IPS-18c (cell line): ENCODE measurements around the gene PAX5.

Experiments
- H3K4me3 ChIP-seq: 2 replicates; pipeline ENCODE4 v1.7.0; 2013; ENCODE audit warnings: low read depth, mild to moderate bottlenecking, low read length, moderate library complexity; ENCODE audit not compliant: insufficient read depth
- H3K9me3 ChIP-seq: one replicate; pipeline ENCODE4 v1.6.1; 2013; ENCODE audit warnings: mild to moderate bottlenecking, low read length, moderate library complexity; ENCODE audit not compliant: control insufficient read depth, insufficient read depth

PAX5 gene

GRCh38 chr9:36935332-36935731, 98.7 kb downstream of the PAX5 start:
- H3K4me3 ChIP-seq, result no peak overlapping the region

DNA sequence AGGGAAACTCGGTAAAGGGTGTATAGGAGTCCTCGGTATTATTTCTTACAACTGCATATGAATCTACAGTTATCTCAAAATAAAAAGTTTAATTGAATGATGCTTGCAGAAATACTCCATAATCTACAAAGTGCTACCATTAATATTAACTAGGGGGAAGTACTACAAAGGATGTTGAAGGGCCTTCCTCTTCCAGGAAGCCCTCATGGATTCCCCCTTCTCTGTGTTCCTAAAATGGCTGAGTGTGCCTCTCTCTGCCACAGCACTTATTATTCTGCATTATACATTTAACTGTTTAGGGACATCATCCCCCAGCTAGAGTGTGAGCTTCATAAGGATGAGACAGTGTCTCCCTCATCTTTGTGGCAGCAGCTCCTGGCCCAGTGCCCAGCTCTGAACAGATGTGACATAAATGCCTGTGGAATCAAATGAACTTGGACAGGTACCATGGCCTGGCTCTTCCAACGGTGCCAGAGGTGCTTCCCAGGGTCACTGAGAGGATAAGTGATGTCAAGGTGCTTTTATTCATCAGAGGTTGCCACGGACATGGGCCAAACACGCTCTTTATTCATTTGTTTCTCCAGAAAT, 99.5 kb downstream of the PAX5 start:
- H3K4me3 ChIP-seq, result no peak overlapping the region
- H3K9me3 ChIP-seq, result no peaks in the 10 kb centered on the region

More at GRCh38 chr9:36935332-36935731, 98.7 kb downstream of the PAX5 start:
- no peaks in the 10 kb centered on the region for H3K9me3 ChIP-seq

GRCh38 chr9:36933676-36934215, 100.3 kb downstream of the PAX5 start:
- Histone ChIP-seq H3K4me3 (no peak overlapping the region), H3K9me3 (no peaks in the 10 kb centered on the region)

- no peak overlapping the region for H3K4me3 ChIP-seq
- no peaks in the 10 kb centered on the region for H3K9me3 ChIP-seq
Observed at GRCh38 chr9:36932198-36932597, 101.9 kb downstream of the PAX5 start.

GRCh38 chr9:36930941-36931340, 103.1 kb downstream of the PAX5 start:
- Histone ChIP-seq H3K9me3 (no peaks in the 10 kb centered on the region), H3K4me3 (no peak overlapping the region)

DNA sequence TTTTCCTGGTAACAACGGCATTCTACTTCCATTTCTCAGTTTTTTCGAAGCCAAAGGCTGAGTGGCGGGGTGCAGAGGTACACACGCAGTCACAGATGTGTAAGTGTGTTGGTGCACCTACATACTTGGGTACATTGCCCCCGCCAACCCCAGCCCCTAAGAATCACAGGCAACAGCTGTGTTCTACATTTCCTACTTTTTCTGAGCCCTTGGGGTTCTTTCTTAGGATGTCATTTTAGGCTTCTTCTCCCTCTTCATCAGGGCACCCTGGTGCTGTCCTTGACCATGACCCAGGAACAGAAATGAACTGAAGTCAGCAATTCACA, 104.8 kb downstream of the PAX5 start:
- Histone ChIP-seq H3K4me3 (no peak overlapping the region), H3K9me3 (no peaks in the 10 kb centered on the region)

- Histone ChIP-seq H3K9me3 (no peaks in the 10 kb centered on the region), H3K4me3 (no peak overlapping the region)
Observed at GRCh38 chr9:36928670-36929349, 105.3 kb downstream of the PAX5 start.

GRCh38 chr9:36928210-36928609, 105.9 kb downstream of the PAX5 start:
- Histone ChIP-seq H3K9me3 (no peaks in the 10 kb centered on the region), H3K4me3 (no peak overlapping the region)

- no peaks in the 10 kb centered on the region for H3K9me3 ChIP-seq
- H3K4me3 ChIP-seq, result no peak overlapping the region
Observed at GRCh38 chr9:36924757-36925432, 109.2 kb downstream of the PAX5 start.

GRCh38 chr9:36924071-36924470, 110.0 kb downstream of the PAX5 start:
- Histone ChIP-seq H3K4me3 (no peak overlapping the region), H3K9me3 (no peaks in the 10 kb centered on the region)

DNA sequence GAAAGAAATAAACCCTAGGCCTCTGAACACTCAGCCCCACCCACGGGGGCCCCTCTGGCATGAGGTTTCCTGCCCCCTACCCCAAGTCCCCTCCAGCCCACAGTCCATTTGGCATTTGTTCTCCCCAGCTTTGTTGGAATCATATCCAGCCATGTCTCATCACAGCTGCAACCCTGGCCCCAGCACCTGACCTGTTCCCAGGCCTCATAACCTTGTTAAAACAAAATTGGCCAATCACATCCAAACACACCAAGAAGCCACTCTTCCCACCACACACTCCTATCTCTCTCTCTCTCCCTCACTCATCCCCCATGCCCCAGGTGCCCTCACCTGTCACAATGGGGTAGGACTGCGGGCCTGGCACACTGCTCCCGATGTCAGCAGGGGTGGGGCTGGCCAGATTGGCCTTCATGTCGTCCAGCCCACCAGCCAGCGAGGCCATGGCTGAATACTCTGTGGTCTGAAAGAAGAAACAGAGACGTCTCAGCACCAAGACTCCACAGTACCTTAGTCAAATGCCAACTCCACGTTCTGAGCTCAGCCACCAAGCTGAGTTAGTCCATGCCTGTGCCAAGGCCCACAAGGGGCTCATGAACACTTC, 110.9 kb downstream of the PAX5 start:
- H3K9me3 ChIP-seq, result no peaks in the 10 kb centered on the region
- H3K4me3 ChIP-seq, result no peak overlapping the region

DNA sequence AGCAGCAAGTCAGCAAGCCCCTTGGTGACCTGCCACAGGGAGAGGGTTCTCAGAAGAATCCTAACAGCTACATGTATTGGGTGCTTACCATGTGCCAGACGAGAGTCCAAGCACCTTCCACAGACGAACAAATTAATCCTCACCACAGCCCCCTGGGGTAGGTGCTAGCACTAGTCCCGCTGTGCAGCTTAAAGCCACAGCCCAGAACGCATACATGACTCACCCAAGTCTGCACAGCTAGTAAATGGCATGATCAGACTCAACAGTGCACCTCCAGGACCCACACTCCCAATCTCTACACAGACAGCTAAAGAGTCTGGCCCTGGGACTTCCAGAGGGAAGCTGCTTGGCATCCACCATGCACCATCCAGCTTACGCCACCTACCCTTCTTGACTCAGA, 111.5 kb downstream of the PAX5 start:
- H3K4me3 ChIP-seq, result no peak overlapping the region
- H3K9me3 ChIP-seq, result no peaks in the 10 kb centered on the region

GRCh38 chr9:36914212-36914577, 119.9 kb downstream of the PAX5 start:
- Histone ChIP-seq H3K9me3 (no peaks in the 10 kb centered on the region), H3K4me3 (no peak overlapping the region)

GRCh38 chr9:36913393-36914211, 120.5 kb downstream of the PAX5 start:
- Histone ChIP-seq H3K4me3 (no peak overlapping the region), H3K9me3 (no peaks in the 10 kb centered on the region)

DNA sequence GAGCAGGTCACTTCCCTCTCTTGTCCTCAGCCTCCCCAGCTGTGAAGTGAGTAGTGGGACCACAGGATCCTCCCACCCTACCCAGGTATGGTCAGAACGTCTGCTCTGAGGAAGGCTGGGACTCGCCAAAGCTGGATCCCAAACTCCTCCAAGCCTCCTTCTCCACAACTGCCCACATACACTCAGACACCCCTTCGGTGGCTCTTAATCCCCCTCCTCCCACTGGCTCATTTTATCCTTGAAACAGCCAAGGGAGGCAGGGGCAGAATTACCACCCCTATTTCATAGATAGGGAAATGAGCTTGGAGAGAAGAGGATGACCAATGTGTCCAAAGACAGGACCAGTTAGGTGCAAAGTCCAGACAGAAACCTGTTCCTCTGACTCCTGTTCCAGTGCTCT, 121.4 kb downstream of the PAX5 start:
- Histone ChIP-seq H3K4me3 (no peak overlapping the region), H3K9me3 (no peaks in the 10 kb centered on the region)

GRCh38 chr9:36911601-36912412, 122.3 kb downstream of the PAX5 start:
- no peak overlapping the region for H3K4me3 ChIP-seq
- no peaks in the 10 kb centered on the region for H3K9me3 ChIP-seq

- H3K9me3 ChIP-seq, result no peaks in the 10 kb centered on the region
- no peak overlapping the region for H3K4me3 ChIP-seq
Observed at GRCh38 chr9:36911037-36911436, 123.0 kb downstream of the PAX5 start.
